Measurements from ENCODE around the gene ZMYM4. TPM values are rescaled to one million over a fixed set of nuclear protein-coding genes. Genes with fewer than 3 reads are reported as not detected.

ZMYM4 gene
- total RNA-seq, 1 experiment from 2014 or later, result 60.3 TPM

DNA sequence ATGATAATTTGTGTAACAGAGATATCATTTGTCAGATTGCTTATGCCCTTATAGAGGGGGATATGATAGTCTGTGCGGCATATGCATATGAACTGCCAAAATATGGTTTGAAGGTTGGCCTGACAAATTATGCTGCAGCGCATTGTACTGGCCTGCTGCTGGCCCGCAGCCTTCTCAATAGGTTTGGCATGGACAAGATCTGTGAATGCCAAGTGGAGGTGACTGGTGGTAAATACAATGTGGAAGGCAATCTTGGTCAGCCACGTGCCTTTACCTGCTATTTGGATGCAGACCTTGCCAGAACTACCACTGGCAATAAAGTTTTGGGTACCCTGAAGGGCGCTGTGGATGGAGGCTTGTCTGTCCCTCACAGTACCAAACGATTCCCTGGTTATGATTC lies 82.4 kb downstream of the ZMYM4 start:
- H3K27ac Mint-ChIP-seq, result peak overlapping the region; percentile 77
- H3K9me3 Mint-ChIP-seq, result no peaks in the 10 kb centered on the region
- H3K4me1 Mint-ChIP-seq, result peaks cover 13% of the 10 kb centered on the region
- H3K27me3 Mint-ChIP-seq (ENCODE audit: low read depth), result no peaks in the 10 kb centered on the region
- DNase-seq (ENCODE audit: low spot score) (no peak), ATAC-seq (no peak)
- no peak for TF ChIP-seq CREB1 (CRISPR knock-in tag; IDR thresholded peaks at IDR 0.05)
- TF ChIP-seq, protein P1, sequence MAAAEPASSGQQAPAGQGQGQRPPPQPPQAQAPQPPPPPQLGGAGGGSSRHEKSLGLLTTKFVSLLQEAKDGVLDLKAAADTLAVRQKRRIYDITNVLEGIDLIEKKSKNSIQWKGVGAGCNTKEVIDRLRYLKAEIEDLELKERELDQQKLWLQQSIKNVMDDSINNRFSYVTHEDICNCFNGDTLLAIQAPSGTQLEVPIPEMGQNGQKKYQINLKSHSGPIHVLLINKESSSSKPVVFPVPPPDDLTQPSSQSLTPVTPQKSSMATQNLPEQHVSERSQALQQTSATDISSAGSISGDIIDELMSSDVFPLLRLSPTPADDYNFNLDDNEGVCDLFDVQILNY (CRISPR knock-in tag; IDR thresholded peaks at IDR 0.05), result no peak
- no peak for TF ChIP-seq PRRX2 (CRISPR knock-in tag; IDR thresholded peaks at IDR 0.05)
- H3K36me3 Mint-ChIP-seq, result peaks cover 7% of the 10 kb centered on the region
- ChIA-PET CTCF (no interaction called here), POLR2A (no interaction called here)
- no peak overlapping the region for H3K4me3 Mint-ChIP-seq

DNA sequence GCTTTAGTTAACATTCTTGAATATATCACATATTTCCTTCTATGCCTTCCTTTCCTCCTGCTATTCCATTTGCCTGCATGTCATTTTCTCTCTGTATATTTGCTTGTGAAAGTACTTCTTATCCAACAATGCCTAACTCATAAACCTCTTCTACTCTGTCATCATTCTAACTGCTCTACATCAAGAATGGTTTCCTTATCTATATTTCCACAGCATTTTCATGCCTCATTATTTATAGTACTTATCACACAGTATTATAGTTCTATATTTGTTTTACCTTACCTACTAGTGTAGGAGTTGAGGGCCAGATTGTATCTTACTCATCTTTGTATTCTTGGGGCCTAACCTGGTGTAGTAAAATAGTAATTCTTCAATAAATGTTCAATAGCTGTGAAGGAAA lies 91.5 kb downstream of the ZMYM4 start:
- Mint-ChIP-seq H3K27me3 (ENCODE audit: low read depth) (no peaks in the 10 kb centered on the region), H3K4me1 (peaks cover 57% of the 10 kb centered on the region), H3K27ac (peak overlapping the region; percentile 32), H3K9me3 (no peaks in the 10 kb centered on the region), H3K36me3 (peaks cover 12% of the 10 kb centered on the region), H3K4me3 (no peak overlapping the region)
- no peak for ATAC-seq
- no peak for TF ChIP-seq MXD4 (CRISPR knock-in tag; IDR thresholded peaks at IDR 0.05; ENCODE audit: borderline replicate concordance)
- TF ChIP-seq KAT7 (CRISPR knock-in tag; IDR thresholded peaks at IDR 0.05; ENCODE audit: borderline replicate concordance), result no peak
- TF ChIP-seq, protein P2, sequence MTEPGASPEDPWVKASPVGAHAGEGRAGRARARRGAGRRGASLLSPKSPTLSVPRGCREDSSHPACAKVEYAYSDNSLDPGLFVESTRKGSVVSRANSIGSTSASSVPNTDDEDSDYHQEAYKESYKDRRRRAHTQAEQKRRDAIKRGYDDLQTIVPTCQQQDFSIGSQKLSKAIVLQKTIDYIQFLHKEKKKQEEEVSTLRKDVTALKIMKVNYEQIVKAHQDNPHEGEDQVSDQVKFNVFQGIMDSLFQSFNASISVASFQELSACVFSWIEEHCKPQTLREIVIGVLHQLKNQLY (CRISPR knock-in tag; IDR thresholded peaks at IDR 0.05), result no peak
- no peak for TF ChIP-seq ATF1 (CRISPR knock-in tag; IDR thresholded peaks at IDR 0.05)
- no peak for TF ChIP-seq EMX1 (CRISPR knock-in tag; IDR thresholded peaks at IDR 0.05)
- TF ChIP-seq, protein P3, sequence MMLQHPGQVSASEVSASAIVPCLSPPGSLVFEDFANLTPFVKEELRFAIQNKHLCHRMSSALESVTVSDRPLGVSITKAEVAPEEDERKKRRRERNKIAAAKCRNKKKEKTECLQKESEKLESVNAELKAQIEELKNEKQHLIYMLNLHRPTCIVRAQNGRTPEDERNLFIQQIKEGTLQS (CRISPR knock-in tag; conservative IDR thresholded peaks at IDR 0.05), result no peak
- TF ChIP-seq RELA (CRISPR knock-in tag; IDR thresholded peaks at IDR 0.05; ENCODE audit: borderline replicate concordance), result no peak
- TF ChIP-seq, protein P4, sequence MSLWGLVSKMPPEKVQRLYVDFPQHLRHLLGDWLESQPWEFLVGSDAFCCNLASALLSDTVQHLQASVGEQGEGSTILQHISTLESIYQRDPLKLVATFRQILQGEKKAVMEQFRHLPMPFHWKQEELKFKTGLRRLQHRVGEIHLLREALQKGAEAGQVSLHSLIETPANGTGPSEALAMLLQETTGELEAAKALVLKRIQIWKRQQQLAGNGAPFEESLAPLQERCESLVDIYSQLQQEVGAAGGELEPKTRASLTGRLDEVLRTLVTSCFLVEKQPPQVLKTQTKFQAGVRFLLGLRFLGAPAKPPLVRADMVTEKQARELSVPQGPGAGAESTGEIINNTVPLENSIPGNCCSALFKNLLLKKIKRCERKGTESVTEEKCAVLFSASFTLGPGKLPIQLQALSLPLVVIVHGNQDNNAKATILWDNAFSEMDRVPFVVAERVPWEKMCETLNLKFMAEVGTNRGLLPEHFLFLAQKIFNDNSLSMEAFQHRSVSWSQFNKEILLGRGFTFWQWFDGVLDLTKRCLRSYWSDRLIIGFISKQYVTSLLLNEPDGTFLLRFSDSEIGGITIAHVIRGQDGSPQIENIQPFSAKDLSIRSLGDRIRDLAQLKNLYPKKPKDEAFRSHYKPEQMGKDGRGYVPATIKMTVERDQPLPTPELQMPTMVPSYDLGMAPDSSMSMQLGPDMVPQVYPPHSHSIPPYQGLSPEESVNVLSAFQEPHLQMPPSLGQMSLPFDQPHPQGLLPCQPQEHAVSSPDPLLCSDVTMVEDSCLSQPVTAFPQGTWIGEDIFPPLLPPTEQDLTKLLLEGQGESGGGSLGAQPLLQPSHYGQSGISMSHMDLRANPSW (CRISPR knock-in tag; conservative IDR thresholded peaks at IDR 0.05; ENCODE audit: low read depth), result no peak
- TF ChIP-seq, protein P5, sequence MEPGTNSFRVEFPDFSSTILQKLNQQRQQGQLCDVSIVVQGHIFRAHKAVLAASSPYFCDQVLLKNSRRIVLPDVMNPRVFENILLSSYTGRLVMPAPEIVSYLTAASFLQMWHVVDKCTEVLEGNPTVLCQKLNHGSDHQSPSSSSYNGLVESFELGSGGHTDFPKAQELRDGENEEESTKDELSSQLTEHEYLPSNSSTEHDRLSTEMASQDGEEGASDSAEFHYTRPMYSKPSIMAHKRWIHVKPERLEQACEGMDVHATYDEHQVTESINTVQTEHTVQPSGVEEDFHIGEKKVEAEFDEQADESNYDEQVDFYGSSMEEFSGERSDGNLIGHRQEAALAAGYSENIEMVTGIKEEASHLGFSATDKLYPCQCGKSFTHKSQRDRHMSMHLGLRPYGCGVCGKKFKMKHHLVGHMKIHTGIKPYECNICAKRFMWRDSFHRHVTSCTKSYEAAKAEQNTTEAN (CRISPR knock-in tag; IDR thresholded peaks at IDR 0.05), result no peak
- TF ChIP-seq ZBTB21 (CRISPR knock-in tag; IDR thresholded peaks at IDR 0.05; ENCODE audit: borderline replicate concordance), result no peak
- no peak for TF ChIP-seq NR1H2 (CRISPR knock-in tag; IDR thresholded peaks at IDR 0.05)
- no peak for TF ChIP-seq PRRX2 (CRISPR knock-in tag; IDR thresholded peaks at IDR 0.05)
- TF ChIP-seq, protein P6, sequence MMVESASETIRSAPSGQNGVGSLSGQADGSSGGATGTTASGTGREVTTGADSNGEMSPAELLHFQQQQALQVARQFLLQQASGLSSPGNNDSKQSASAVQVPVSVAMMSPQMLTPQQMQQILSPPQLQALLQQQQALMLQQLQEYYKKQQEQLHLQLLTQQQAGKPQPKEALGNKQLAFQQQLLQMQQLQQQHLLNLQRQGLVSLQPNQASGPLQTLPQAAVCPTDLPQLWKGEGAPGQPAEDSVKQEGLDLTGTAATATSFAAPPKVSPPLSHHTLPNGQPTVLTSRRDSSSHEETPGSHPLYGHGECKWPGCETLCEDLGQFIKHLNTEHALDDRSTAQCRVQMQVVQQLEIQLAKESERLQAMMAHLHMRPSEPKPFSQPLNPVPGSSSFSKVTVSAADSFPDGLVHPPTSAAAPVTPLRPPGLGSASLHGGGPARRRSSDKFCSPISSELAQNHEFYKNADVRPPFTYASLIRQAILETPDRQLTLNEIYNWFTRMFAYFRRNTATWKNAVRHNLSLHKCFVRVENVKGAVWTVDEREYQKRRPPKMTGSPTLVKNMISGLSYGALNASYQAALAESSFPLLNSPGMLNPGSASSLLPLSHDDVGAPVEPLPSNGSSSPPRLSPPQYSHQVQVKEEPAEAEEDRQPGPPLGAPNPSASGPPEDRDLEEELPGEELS (CRISPR knock-in tag; IDR thresholded peaks at IDR 0.05), result no peak
- no peak for TF ChIP-seq ZNF317 (CRISPR knock-in tag; IDR thresholded peaks at IDR 0.05; ENCODE audit: borderline replicate concordance, low read depth)
- TF ChIP-seq SMAD4 (CRISPR knock-in tag; IDR thresholded peaks at IDR 0.05), result no peak
- TF ChIP-seq, protein P7, sequence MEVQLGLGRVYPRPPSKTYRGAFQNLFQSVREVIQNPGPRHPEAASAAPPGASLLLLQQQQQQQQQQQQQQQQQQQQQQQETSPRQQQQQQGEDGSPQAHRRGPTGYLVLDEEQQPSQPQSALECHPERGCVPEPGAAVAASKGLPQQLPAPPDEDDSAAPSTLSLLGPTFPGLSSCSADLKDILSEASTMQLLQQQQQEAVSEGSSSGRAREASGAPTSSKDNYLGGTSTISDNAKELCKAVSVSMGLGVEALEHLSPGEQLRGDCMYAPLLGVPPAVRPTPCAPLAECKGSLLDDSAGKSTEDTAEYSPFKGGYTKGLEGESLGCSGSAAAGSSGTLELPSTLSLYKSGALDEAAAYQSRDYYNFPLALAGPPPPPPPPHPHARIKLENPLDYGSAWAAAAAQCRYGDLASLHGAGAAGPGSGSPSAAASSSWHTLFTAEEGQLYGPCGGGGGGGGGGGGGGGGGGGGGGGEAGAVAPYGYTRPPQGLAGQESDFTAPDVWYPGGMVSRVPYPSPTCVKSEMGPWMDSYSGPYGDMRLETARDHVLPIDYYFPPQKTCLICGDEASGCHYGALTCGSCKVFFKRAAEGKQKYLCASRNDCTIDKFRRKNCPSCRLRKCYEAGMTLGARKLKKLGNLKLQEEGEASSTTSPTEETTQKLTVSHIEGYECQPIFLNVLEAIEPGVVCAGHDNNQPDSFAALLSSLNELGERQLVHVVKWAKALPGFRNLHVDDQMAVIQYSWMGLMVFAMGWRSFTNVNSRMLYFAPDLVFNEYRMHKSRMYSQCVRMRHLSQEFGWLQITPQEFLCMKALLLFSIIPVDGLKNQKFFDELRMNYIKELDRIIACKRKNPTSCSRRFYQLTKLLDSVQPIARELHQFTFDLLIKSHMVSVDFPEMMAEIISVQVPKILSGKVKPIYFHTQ (CRISPR knock-in tag; IDR thresholded peaks at IDR 0.05), result no peak
- no peak for DNase-seq (ENCODE audit: low spot score)
- POLR2A ChIA-PET, result no interaction called here
- CTCF ChIA-PET, result no interaction called here

Measured in WTC11 (cell line).